GM06990 (cell line): Measurements from ENCODE around the gene ABLIM1.

Experiments used
- DNase-seq: peaks from one replicate; pipeline ENCODE4 v3.0.0-alpha.2; 2011; ENCODE audit not compliant: insufficient read length; ENCODE audit errors: extremely low read depth
- H3K27me3 ChIP-seq: replicated peaks from 2 replicates; pipeline ENCODE4 v1.6.0; 2011; ENCODE audit warnings: low read length; ENCODE audit not compliant: control insufficient read depth, insufficient read depth
- H3K36me3 ChIP-seq: 2 replicates; pipeline ENCODE4 v1.5.1; 2011; ENCODE audit warnings: low read length; ENCODE audit not compliant: control insufficient read depth, insufficient read depth
- H3K4me3 ChIP-seq: replicated peaks from 2 replicates; pipeline ENCODE4 v1.5.1; 2011; ENCODE audit warnings: low read depth, mild to moderate bottlenecking, control low read depth, low read length
- TF ChIP-seq, protein P1 (sequence below): IDR thresholded peaks from 2 replicates; pipeline ENCODE4 v1.5.1; 2011; ENCODE audit warnings: low read length, control low read depth, mild to moderate bottlenecking, inconsistent platforms; ENCODE audit not compliant: insufficient read depth, poor library complexity, severe bottlenecking

The ABLIM1 gene

DNA sequence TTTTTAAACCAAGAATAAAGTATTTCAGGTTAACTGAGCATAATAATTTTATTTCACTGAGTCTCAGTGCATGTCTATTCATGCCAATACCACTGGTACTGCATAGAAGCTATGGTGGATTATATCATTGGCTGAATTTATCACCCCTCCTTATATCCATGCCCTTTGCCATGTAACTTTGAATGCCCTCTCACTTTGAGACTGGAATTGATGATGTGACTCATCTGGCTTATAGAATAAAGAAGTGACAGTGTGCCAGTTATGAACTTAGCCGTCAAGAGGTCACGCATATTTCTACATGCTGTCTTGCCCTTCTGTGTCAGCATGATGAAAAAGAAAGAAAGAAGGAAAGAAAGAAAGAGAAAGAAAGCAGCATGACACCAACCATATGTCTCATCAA, 20.7 kb upstream of the ABLIM1 start:
- TF ChIP-seq, protein P1, sequence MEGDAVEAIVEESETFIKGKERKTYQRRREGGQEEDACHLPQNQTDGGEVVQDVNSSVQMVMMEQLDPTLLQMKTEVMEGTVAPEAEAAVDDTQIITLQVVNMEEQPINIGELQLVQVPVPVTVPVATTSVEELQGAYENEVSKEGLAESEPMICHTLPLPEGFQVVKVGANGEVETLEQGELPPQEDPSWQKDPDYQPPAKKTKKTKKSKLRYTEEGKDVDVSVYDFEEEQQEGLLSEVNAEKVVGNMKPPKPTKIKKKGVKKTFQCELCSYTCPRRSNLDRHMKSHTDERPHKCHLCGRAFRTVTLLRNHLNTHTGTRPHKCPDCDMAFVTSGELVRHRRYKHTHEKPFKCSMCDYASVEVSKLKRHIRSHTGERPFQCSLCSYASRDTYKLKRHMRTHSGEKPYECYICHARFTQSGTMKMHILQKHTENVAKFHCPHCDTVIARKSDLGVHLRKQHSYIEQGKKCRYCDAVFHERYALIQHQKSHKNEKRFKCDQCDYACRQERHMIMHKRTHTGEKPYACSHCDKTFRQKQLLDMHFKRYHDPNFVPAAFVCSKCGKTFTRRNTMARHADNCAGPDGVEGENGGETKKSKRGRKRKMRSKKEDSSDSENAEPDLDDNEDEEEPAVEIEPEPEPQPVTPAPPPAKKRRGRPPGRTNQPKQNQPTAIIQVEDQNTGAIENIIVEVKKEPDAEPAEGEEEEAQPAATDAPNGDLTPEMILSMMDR, result no peak
- H3K36me3 ChIP-seq, result no peaks in the 10 kb centered on the region
- no peak for DNase-seq
- H3K27me3 ChIP-seq, result no peaks in the 10 kb centered on the region
- H3K4me3 ChIP-seq, result no peak overlapping the region

DNA sequence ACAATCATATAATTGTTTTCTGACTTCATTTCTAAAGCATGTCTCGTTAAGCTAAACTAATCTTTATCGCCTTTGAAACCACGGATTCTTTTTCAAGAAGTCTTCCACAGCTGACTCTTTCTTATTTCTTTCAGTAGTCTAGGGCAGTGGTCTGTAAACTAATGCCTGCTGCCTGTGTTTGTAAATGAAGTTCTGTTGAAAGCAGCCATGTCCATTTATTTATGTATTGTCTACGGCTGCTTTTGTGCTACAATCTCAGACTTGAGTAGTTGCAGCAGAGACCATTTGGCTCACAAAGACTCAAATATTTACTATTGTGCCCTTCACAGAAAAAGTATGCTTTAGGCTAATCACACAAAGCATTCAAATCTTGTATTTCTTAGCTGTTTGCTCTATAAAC, 20.3 kb upstream of the ABLIM1 start:
- H3K4me3 ChIP-seq, result no peak overlapping the region
- no peaks in the 10 kb centered on the region for H3K27me3 ChIP-seq

DNA sequence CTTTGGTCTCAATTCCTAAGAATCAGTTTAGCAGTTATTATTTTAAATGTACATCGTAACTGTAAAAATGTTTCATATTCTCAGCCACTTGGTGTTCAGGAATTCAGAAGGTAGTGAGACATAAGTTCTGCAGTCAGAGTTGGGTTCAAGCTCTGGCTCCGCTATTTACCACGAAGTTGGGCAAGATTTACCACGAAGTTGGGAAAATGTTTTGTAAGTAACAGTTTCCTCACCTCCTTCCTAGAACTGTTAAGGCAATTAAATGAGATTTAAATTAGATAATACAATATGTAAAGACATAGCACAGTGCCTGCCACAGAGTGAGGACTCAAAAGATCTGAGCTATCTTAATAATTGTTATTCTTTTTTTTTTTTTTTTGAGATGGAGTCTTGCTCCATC, 16.3 kb upstream of the ABLIM1 start:
- Histone ChIP-seq H3K36me3 (no peaks in the 10 kb centered on the region), H3K4me3 (no peak overlapping the region), H3K27me3 (no peaks in the 10 kb centered on the region)
- DNase-seq, result no peak
- TF ChIP-seq, protein P1, result no peak

More for the DNA sequence above, 20.3 kb upstream of the ABLIM1 start:
- no peak for DNase-seq
- TF ChIP-seq, protein P1, result no peak
- no peaks in the 10 kb centered on the region for H3K36me3 ChIP-seq

DNA sequence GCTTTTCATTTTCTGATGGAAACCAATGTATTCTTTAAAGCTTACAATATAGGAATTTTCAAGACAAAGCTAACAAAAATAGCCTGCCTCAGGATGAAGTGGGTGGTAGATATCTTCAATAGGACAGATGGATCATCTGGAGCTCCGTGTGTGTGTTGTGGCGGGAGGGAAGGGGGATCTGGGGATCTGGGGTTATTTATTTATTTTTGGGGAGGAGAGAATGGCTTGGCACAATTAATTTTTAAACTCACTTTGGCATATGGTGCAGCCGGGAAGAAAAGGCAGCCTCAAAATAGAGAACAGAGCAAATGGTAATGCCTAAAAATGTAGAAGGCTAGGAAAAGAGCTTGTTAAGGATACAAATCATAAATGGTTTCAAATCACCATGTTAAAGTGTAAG, 11.6 kb upstream of the ABLIM1 start:
- Histone ChIP-seq H3K36me3 (no peaks in the 10 kb centered on the region), H3K27me3 (no peaks in the 10 kb centered on the region; the same call in 1 of the 2 replicates), H3K4me3 (no peak overlapping the region)
- TF ChIP-seq, protein P1, result no peak
- DNase-seq, result no peak

DNA sequence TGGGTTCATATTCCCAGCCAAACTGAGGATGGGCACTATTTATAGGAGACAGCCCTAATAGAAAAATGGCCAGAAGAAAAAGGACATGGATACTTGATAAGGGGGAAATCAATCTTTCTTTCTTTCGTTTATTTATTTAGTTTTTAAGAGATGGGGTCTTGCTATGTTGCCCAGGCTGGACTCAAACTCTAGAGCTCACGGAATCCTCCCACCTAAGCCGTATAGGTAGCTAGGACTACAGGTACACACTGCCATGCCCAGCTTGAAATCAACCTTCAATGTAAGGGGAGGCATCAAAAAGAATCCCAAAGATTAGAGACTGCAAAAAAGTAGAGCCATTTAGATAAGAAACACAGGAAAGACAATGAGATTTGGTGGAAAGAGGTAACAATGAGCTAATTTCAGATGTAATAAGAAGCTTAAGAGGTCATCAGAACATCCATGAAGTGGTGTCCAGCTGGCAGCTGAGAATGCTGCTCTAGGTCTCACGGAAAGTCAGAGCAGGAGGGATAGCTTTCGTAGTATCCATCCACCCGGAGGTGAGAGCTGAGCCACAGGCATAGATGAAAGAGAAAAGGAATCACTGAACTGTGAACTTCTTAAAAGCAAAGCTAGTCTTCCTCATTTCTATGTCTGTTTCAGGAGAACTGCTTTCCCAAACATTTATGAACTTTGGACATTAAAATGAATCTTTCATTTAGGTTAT, 10.5 kb upstream of the ABLIM1 start:
- TF ChIP-seq, protein P1, result no peak
- DNase-seq, result no peak

DNA sequence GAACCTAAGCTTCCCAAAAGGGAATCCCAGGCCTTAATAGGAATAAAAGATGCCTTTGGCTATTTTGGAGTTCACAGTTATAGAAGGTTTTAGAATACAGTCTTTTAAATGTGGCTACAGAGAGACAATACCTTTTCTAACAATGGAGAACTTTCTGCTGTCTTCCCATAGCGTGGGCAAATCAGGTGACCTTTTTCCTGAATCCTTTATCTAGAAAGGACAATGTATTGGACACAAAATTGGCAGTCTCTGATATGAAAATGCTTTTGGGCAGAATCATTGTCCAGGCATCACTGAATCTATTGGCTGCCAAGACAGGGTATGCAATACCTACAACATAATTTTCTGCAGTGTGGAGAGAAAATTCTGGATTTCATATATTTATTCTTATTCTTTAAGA, 7.8 kb upstream of the ABLIM1 start:
- H3K27me3 ChIP-seq, result peaks cover 1% of the 10 kb centered on the region; the same call in 1 of the 2 replicates
- DNase-seq, result no peak
- TF ChIP-seq, protein P1, result no peak
- H3K36me3 ChIP-seq, result no peaks in the 10 kb centered on the region
- H3K4me3 ChIP-seq, result no peak overlapping the region

More for the DNA sequence above, 10.5 kb upstream of the ABLIM1 start:
- no peaks in the 10 kb centered on the region for H3K36me3 ChIP-seq
- H3K27me3 ChIP-seq, result no peaks in the 10 kb centered on the region; the same call in 1 of the 2 replicates
- no peak overlapping the region for H3K4me3 ChIP-seq
